ENCODE data around the gene KRTAP16-1. TPM values are rescaled to one million over a fixed set of nuclear protein-coding genes. Genes with fewer than 3 reads are reported as not detected.

Gene KRTAP16-1
- total and polyA plus RNA-seq, 2 of the 13 experiments (the other 11 are each of a cell fraction or from before 2014, with no cell fraction given) = not detected

- Histone ChIP-seq H3K9me3 (ENCODE audit: low read length) (no peaks in the 10 kb centered on the region), H3K27me3 (ENCODE audit: control insufficient read depth in 1 of 2, insufficient read depth in 2 of 2, low read length in 2 of 2) (peaks cover 0 to 13% of the 10 kb centered on the region in 2 experiments; a peak in 3 of 5 replicates), H4K20me1 (ENCODE audit: insufficient read depth, low read length) (no peaks in the 10 kb centered on the region), H3K9ac (ENCODE audit: insufficient read depth, low read depth, low read length) (no peak overlapping the region), H3K4me2 (ENCODE audit: low read depth, low read length) (no peak overlapping the region), H2AFZ (ENCODE audit: low read length) (no peak overlapping the region), H3K4me1 (ENCODE audit: insufficient read depth, low read length) (no peaks in the 10 kb centered on the region), H3K79me2 (ENCODE audit: insufficient read depth, low read length) (no peaks in the 10 kb centered on the region), H3K4me3 (replicated peaks in 1 of 3; ENCODE audit: insufficient read depth in 1 of 3, low read depth in 2 of 3, low read length in 3 of 3) (no peak overlapping the region), H3K36me3 (replicated peaks in 1 of 2; ENCODE audit: control insufficient read depth in 1 of 2, insufficient read depth in 2 of 2, low read length in 2 of 2) (no peaks in the 10 kb centered on the region), H3K27ac (ENCODE audit: extremely low read length, insufficient read depth, low read length) (no peak overlapping the region)
- ChIA-PET CTCF (ENCODE audit: low intra/inter-chr PET ratio, low total read pairs) (no interaction called here), POLR2A (no interaction called here)
- intact Hi-C loops (cut with micrococcal nuclease; ENCODE audit: unreplicated experiment) (no loop called here), in situ Hi-C loops (cut with HindIII; ENCODE audit: extremely low pct_ligation_motif_present, low pct_unique_long_range_greater_than_20kb) (no loop called here)
- TF ChIP-seq NFIB (CRISPR knock-in tag; IDR thresholded peaks at IDR 0.05; ENCODE audit: borderline replicate concordance) = no peak
- no peak for TF ChIP-seq YY1 (IDR thresholded peaks at IDR 0.05; ENCODE audit: insufficient read depth, insufficient replicate concordance, low read depth, low read length)
- no peak for TF ChIP-seq NR2F6 (IDR thresholded peaks at IDR 0.05)
- TF ChIP-seq NR2F6 (CRISPR knock-in tag; IDR thresholded peaks at IDR 0.05) = no peak
- no peak for TF ChIP-seq ZFP37 (CRISPR knock-in tag; IDR thresholded peaks at IDR 0.05; ENCODE audit: borderline replicate concordance)
- no peak for TF ChIP-seq ZNF12 (CRISPR knock-in tag; IDR thresholded peaks at IDR 0.05)
- TF ChIP-seq MYC (CRISPR knock-in tag; IDR thresholded peaks at IDR 0.05; ENCODE audit: borderline replicate concordance) = no peak
- TF ChIP-seq ATRX (CRISPR knock-in tag; IDR thresholded peaks at IDR 0.05; ENCODE audit: borderline replicate concordance) = no peak
- no TSS peak for BruUV-seq (replicated peaks)
- FAIRE-seq = no peak
- no peak for ATAC-seq
- no peak for DNase-seq (ENCODE audit: low spot score)
- 36% methylated on average over 3 of the region's 3 CpGs for WGBS (ENCODE audit: low lambda C conversion rate)
These were observed 24.7 kb upstream of the KRTAP16-1 start for GRCh38 chr17:41333836-41334235.

GRCh38 chr17:41333098-41333497, 24.0 kb upstream of the KRTAP16-1 start:
- no peaks in the 10 kb centered on the region for H3K9me3 ChIP-seq (ENCODE audit: low read length)
- no peak overlapping the region for H3K4me2 ChIP-seq (ENCODE audit: low read depth, low read length)
- no peaks in the 10 kb centered on the region for H3K36me3 ChIP-seq (replicated peaks in 1 of 2; ENCODE audit: control insufficient read depth in 1 of 2, insufficient read depth in 2 of 2, low read length in 2 of 2)
- 17% methylated on average over 5 of the region's 5 CpGs for WGBS (ENCODE audit: low lambda C conversion rate)
- no peak for FAIRE-seq
- H3K4me3 ChIP-seq (replicated peaks in 1 of 3; ENCODE audit: insufficient read depth in 1 of 3, low read depth in 2 of 3, low read length in 3 of 3) = no peak overlapping the region
- no peaks in the 10 kb centered on the region for H3K79me2 ChIP-seq (ENCODE audit: insufficient read depth, low read length)
- in situ Hi-C loops (cut with HindIII; ENCODE audit: extremely low pct_ligation_motif_present, low pct_unique_long_range_greater_than_20kb) = no loop called here
- intact Hi-C loops (cut with micrococcal nuclease; ENCODE audit: unreplicated experiment) = no loop called here
- H2AFZ ChIP-seq (ENCODE audit: low read length) = no peak overlapping the region
- H3K4me1 ChIP-seq (ENCODE audit: insufficient read depth, low read length) = no peaks in the 10 kb centered on the region
- DNase-seq (ENCODE audit: low spot score) = no peak
- H3K9ac ChIP-seq (ENCODE audit: insufficient read depth, low read depth, low read length) = no peak overlapping the region
- no peak for TF ChIP-seq KDM5A (IDR thresholded peaks at IDR 0.05; ENCODE audit: borderline replicate concordance, low read length)
- no peak for TF ChIP-seq HHEX (CRISPR knock-in tag; IDR thresholded peaks at IDR 0.05)
- no TSS peak for BruUV-seq (replicated peaks)
- peaks cover 0 to 13% of the 10 kb centered on the region in 2 experiments; a peak in 2 of 5 replicates for H3K27me3 ChIP-seq (ENCODE audit: control insufficient read depth in 1 of 2, insufficient read depth in 2 of 2, low read length in 2 of 2)
- ChIA-PET CTCF (ENCODE audit: low intra/inter-chr PET ratio, low total read pairs) (no interaction called here), POLR2A (no interaction called here)
- no peak for ATAC-seq
- H4K20me1 ChIP-seq (ENCODE audit: insufficient read depth, low read length) = no peaks in the 10 kb centered on the region
- no peak overlapping the region for H3K27ac ChIP-seq (ENCODE audit: extremely low read length, insufficient read depth, low read length)

Data from HepG2 (cell line).